Measurements from ENCODE around the gene RETREG1.
"Not testable (repeated sequence)": the region's sequence is repeated elsewhere in the genome, so short reads cannot be mapped to it uniquely, and the experiment has no call there.

RETREG1 gene

GRCh38 chr5:16461782-16462181, 155.0 kb downstream of the RETREG1 start:
- no peak for DNase-seq (ENCODE audit: extremely low read depth in 1 of 2, low read depth in 1 of 2)

DNA sequence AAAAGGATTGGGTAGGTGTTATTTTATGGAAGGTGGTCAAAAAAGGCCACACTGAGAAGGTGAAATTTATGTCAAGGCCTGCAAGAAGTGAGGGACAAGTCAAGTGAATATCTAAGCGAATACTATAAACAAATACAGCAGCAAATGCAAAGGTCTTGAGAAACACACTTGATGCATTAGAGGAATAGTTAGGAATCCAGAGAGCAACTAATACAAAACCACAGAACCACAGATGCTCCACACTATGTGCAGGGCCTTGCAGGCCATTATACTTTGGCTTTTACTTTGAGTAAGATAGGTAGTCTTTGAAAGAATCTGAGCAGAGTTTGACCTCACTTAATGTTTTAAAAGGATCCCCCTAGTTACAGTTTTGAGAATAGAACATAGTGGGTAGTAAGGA, 155.8 kb downstream of the RETREG1 start:
- DNase-seq (ENCODE audit: extremely low read depth in 1 of 2, low read depth in 1 of 2): no peak

- no peak for DNase-seq (ENCODE audit: extremely low read depth in 1 of 2, low read depth in 1 of 2)
Observed at GRCh38 chr5:16459451-16459850, 157.3 kb downstream of the RETREG1 start.

GRCh38 chr5:16457853-16458252, 158.9 kb downstream of the RETREG1 start:
- DNase-seq (ENCODE audit: extremely low read depth in 1 of 2, low read depth in 1 of 2): no peak

DNA sequence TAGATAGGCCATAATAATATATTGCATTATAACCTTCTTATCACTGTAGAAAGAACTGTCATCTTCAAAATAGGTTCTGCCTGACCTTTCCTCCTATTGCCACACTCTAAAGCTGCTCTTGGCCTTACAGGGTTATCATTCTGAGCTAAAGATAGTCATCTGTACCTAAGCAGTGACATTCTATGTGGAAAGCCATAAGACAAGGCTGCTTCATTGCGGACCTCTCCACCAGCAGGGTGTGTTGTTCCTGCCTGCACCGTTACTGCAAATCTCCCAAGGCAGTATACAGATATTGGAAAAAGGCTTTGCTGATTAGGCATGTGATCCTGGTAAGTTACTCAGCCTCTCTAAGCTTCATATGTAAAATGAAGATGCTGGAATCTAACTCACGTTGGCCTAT, 159.3 kb downstream of the RETREG1 start:
- DNase-seq (ENCODE audit: extremely low read depth in 1 of 2, low read depth in 1 of 2): no peak

DNA sequence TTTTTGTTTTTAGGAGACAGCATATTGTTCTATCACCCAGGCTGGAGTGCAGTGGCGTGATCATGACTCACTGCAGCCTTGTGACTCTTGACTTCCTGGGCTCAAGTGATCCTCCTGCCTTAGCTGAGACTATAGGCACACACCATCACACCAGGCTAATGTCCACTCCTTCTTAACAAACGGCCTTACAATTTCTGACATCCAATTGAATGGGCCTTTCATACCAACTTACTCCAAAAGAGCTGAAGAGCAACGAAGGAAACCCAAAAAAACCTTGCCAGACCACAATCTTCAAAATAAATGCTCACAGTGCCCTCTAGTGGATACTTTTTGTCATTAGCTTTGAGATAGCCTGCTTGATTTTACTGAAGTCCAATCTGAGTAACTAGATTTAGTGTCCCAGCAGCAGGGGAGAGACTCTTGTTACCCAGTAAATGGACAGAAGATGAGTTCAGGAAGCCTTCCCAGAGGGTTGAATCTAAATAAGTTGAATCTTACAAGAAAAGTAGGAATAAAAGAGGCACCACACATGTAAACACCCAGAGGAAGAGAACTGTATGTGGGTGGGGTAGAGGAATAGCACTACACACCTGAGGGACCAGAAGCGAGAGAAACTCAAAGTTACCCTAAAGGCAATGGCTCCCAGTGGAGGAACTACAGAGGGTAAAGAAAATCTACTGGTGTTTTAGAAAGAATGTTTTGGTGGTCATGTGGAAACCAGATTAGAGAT, 160.5 kb downstream of the RETREG1 start:
- DNase-seq (ENCODE audit: extremely low read depth in 1 of 2, low read depth in 1 of 2): no peak

DNA sequence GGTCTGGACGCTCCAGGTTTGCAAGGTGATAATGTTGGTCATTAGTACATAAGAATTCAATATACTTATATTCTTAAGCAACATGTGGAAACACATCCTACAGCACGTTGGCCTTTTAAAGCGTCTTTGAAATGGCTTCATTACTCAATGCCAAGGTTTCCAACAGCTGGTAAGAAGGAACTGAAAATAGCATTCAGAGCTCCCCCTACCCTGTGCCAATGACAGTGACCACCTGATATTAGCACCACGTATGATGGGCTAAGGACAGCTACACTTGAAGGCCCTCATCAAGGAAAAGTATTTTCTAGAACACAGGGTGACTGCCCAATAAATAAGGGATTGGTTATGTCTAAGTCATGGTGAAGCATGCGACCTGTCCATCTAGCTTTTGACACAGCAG, 161.1 kb downstream of the RETREG1 start:
- no peak for DNase-seq (ENCODE audit: extremely low read depth in 1 of 2, low read depth in 1 of 2)

DNA sequence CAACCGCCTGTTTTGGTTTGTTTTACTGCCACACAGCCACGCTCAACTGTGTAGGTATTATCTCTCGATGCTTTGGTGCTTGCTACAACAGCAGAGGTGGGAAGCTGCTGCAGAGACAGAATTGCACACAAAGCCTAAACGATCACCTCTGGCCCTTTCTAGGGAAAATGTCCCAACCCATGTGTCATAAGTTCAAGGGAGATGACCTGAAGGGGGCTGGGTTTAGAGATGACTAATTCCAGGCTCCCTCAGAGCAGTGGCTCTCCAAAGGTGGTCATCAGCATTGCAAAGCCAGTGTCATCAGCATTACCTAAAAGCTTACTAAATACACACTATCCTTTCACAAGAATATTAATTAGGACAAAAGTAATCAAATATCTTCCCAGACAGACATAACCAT, 162.1 kb downstream of the RETREG1 start:
- DNase-seq (ENCODE audit: extremely low read depth in 1 of 2, low read depth in 1 of 2): no peak

- DNase-seq (ENCODE audit: extremely low read depth in 1 of 2, low read depth in 1 of 2): no peak
Observed at GRCh38 chr5:16453609-16454008, 163.2 kb downstream of the RETREG1 start.

DNA sequence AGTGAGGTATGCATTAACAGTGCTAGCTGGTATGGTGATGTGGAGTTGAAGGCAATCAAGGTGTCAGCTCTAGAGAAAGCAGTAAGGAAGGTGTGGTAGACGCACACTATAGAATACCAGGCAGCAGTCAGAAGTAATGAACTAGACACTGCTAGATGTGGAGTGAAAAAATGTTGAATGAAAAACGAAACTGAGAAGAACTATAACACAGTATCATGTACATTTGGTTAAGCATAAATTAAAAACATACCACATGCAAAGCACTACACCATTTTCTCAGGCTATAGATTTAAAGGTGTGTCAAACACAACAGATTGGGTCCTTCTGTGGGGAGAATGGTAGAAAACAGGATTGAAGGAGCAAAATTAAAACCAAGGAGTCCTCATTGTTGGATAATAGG, 166.6 kb downstream of the RETREG1 start:
- no peak for DNase-seq (ENCODE audit: extremely low read depth in 1 of 2, low read depth in 1 of 2)

DNA sequence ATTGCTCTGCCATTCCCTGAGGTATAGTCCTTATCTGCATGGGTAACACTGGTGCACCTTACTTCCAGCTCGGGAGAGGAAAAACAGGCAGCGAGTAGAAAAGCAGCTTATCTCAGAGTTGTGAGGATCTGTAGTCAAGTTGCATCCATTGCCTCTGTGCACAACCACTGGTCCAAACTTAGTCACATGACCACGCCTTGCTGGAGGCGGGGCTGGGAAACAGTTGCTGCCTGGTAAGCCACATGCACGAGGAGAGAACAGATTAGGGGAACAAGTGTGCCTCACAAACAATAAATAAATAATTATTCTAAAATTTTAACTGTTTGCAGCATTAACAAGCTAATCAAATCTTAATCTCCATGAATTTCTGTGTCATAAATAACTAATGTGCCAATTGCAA, 169.8 kb downstream of the RETREG1 start:
- no peak for DNase-seq (ENCODE audit: extremely low read depth in 1 of 2, low read depth in 1 of 2)

DNA sequence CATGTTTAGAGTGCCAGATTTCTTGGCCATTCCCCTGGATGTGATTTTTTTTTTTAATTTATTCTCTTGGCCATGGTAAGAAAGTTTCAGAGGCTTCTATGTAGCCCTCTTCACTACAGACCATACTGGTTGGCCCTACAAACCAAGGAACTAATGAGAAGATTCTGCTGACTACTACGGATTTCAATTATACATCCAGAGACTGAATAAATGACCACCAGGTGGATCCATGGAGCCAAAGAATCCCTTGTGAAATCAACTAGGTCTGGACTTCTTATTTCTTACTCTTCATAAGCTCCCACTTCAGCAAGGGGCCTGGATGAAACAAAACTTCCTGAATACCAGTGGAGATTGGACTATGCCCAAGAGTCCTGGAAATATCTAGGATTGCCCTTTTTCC, 178.8 kb downstream of the RETREG1 start:
- DNase-seq (ENCODE audit: extremely low read depth in 1 of 2, low read depth in 1 of 2): no peak

GRCh38 chr5:16436065-16436682, 180.6 kb downstream of the RETREG1 start:
- not testable (repeated sequence) for DNase-seq (ENCODE audit: extremely low read depth in 1 of 2, low read depth in 1 of 2)

DNA sequence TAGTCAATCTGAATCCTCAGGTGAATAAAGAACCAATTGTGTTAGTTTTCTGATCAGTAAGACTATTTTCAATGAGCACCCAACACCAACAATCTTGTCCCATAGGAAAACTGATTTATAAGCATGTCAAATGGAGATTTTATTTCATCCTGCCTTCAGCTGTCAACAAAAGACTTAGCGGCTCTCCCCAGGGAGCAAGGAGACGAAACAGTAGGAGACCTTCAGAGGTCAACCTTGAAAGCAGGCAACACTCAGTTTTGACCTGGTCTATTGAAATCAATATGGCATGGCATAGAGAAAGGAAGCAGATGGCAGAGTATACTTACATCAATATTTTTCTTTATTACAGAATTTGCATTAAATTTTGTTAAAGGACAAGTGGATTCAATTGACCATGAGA, 185.3 kb downstream of the RETREG1 start:
- DNase-seq (ENCODE audit: extremely low read depth in 1 of 2, low read depth in 1 of 2): no peak

GRCh38 chr5:16430349-16431089, 186.3 kb downstream of the RETREG1 start:
- no peak for DNase-seq (ENCODE audit: extremely low read depth in 1 of 2, low read depth in 1 of 2)

GRCh38 chr5:16428359-16428758, 188.4 kb downstream of the RETREG1 start:
- DNase-seq (ENCODE audit: extremely low read depth in 1 of 2, low read depth in 1 of 2): no peak

GRCh38 chr5:16427587-16427986, 189.2 kb downstream of the RETREG1 start:
- DNase-seq (ENCODE audit: extremely low read depth in 1 of 2, low read depth in 1 of 2): no peak

Measured in stimulated activated CD8-positive, alpha-beta memory T cell treated with anti-CD3 and anti-CD28 coated beads, Interleukin-7, amount 100 ng/mL, for 48 hours (primary cell).